ENCODE data around the gene PIP4K2B.
"Not testable (repeated sequence)": the region's sequence is repeated elsewhere in the genome, so short reads cannot be mapped to it uniquely, and the experiment has no call there.

DNA sequence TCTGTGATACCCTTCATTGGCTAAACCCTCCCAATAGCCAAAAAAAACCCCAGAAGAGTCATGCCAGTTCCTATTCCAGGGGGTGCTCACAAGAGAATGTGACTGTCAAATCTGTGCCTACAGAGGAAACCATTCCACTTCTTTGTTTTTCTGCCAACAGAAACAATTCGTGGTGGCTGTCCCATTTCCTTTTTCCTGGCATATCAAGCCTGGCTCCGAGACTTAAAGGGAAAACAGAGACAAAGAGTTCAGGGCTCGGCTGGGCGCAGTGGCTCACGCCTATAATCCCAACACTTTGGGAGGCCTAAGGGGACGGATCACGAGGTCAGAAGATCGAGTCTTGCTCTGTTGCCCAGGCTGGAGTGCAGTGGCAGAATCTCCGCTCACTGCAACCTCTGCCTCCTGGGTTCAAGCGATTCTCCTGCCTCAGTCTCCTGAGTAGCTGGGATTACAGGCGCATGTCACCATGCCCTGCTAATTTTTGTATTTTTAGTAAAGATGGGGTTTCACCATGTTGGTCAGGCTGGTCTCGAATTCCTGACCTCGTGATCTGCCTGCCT is 9.1 kb downstream of the PIP4K2B start:
- not testable (repeated sequence) for TF ChIP-seq EZH2 (IDR thresholded peaks at IDR 0.05; ENCODE audit: low read depth); CTCF (conservative IDR thresholded peaks at IDR 0.05)
